NOMO-1 treated with dmso at 0.1 percent for 144 hours (cell line): ENCODE data around the gene DMAP1.

Experiments used
- DNase-seq: peaks from one replicate; lab custom pipeline; 2025; ENCODE audit not compliant: unreplicated experiment; lab: John Stamatoyannopoulos, UW

The DMAP1 gene

DNA sequence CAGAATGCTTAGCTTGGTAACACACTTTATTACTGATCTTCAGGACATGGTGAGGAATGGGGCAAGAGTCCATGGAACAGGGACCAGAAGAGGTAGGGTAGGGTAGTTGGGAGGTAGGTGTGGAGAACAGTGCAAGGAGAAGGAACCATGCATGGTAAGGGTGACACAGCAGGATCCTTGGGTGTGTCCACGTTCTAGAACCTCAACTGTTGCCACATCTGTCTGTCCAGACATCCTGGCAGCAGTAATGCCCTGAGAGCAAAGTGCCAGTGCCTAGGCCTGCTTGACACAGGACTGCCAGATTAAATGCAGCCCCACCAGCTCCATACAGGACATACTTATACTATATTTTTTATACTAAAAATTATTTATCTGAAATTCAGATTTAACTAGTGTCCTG is 13.9 kb downstream of the DMAP1 start:
- DNase-seq = peak; percentile 38

DNA sequence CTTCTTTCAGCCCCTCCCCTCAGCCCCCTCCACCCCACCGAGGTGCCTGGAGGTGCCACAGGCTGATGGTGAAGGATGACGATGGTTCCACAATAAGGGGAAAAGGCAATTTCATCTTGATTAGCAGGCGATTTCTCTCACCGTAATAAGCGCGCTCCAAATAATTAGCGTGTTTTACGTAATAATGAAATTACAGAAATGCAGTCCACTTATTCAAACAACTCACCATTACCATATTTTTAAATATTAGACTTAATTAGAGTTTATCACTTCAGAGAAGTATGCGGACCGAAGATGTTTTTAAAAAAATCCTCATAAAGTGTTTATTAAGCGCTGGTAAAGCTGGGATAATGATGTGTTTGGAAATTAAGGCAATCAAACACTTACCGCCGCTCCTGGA is 14.9 kb downstream of the DMAP1 start:
- no peak for DNase-seq

DNA sequence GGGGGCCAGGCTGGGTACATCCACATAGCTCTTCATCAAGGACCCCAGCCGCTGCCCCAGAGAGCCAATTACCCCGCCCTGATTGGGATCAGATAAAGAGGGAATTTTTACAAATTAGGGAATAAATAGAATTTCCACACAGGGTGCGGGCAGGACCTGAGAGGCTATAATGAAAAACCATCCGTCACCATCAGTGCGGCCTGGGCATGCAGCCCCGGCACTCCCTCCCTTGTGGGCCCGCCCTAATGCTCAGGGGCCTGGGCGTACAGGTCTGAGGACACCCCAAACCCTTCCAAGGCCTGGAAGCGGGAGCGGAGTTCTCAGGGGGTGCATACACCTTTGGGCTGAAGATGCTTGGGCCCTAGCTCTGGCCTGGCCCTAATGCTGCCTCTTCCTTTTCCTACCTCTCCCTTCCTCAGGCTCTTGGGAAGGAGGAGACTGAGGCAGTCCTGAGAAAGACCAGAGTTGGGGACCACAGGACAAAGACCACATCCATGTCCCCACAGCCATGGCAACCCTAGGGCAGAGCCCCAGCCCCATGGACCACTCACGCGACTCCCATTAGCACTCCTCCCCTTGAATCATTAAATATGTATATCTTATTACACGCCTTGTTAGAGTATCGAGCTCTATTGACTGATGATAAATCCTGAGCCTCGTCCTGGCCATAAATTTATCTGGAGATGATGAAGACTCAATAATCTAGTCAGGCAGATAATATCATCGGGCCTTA is 16.3 kb downstream of the DMAP1 start:
- DNase-seq = no peak

DNA sequence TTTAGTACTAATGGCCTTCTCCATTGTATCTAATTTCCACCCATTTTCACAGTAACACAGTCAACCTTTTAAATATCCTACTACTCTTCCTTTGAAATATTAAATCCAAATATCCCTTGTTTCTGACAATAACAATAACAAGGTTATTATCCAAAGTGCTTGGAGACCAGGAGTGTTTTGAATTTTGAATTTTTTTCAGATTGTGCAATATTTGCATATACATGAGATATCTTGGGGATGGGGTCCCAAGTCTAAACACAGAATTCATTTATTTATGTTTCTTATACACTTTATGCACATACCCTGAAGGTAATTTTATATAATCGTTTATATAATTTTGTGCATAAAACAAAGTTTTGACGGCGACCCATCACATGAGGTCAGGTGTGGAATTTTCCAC is 17.5 kb downstream of the DMAP1 start:
- DNase-seq = no peak

DNA sequence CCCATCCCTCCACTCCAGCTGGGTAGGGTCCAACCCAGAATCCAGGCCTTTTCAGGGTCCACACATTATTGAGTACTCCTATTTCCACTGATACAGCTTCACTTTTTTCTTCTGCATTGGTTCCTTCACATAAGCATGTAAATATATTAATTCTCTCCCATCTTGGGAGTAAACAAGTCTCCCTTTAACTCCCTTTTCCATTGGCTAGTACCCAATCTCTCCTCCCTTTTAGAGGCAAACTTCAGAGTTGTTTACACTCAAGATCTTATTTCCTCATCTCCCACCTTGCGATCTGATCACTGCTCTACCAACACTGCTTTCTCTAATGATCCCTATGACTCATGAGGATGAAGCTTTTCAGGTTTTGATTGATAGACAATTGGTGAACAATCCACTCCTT is 20.3 kb downstream of the DMAP1 start:
- no peak for DNase-seq

DNA sequence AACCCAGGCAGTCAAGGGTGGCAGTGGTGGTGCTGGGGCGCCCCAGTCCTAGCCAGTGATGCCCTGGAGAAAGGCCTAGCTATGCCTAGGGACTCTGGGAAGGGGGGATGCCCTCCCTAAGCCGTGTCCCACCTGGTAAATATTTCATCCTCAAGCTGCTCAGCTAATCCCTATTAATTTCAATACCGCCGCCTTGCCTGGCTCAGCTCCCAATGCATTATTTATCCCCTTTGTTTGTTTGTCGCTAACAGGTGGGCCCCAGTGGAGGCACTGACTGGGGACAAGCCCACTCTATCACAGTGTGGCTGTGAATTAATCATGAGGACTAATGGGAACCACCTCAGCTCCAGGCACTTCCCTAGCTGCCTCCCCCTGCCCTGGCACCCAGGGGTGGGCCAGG is 22.5 kb downstream of the DMAP1 start:
- no peak for DNase-seq

DNA sequence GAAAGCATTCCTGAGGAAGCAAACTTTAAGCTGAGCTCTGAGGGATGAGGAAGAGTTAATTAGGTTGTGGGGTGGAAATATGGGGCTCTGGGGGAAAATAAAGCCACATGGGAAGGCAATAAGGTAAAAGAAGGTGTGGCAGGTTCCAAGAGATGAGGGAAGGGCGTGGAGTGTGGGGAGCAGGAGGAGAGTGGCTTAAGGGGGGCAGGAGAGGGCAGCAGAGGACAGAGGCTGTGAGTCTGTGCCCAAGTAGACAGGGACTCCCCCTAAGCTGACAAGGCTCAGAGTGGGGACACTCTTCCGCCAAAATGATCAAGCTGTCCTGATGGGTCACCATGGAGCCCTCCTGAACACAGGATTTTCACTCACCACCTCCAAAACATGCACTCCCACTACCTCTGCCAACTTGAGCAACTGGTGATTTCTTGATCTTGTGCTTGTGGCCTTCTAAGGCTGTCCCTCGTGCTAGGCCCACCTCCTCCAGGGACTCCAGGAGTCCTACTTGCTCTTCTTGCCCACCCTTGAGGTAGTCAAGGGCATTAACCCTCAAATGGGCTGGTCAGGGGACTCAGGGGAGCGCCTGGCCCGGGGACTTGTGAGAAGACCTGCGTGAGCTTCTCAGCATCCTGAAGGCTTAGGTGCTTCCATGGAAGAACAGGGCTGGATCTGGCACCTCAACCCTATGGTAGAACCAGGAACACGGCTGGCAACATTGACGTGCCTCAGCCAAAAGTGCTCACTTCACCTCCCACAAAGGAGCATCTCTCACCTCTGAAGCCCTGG is 23.4 kb downstream of the DMAP1 start:
- no peak for DNase-seq

DNA sequence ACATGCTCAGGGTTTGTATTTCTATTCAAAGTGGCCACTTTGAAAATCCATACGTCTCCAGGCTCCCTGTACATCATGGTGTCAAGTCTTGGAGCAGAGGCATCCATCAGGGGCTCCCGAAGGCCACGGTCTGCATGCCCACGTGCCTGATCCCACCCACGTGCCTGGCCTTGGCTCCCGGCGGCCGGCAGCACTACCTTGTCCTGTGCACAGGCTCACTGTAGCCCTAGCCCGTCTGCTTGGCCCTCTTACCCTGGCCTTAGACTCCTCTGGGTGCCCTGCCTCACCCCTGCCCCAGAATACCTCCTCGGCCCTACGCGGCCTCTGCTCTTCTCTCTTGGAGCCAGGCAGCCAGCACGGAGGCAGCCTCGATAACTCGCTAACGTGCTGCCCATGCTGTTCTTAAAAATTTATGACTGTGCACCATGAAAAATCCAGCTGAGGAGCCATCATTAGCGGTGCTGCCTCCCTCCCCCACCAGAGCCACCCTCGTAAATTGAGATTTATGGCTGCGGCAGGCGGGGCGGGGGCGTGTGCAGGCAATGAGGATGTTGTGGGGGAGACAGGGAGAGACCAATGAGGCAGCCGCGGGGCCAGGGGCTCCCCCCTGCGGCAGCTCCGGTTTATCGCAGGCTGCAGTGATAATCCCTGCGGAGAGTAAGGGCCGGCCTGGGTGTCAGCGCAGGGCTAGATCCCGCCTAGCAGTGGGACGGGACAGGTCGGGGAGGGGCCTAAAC is 24.6 kb downstream of the DMAP1 start:
- peak; percentile 93 for DNase-seq

DNA sequence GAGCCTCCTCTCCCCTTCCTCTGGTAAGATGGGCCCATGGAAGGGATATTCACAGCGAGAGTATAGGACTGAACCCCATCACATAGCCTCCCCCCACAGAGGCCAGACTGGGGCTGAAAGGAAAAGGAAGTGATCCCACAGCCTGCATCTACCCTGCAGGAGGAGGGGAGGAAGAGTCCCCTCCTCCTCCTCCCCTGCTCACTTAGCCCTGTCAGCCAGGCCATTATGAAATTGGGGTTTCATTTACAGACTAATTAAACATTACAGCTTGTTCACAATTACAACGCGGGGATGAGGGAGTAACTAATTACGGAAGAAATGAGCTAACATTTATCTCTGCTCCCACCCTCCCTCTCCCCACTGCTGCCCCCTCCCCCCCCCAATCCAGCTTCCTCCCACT is 25.4 kb downstream of the DMAP1 start:
- DNase-seq = no peak

DNA sequence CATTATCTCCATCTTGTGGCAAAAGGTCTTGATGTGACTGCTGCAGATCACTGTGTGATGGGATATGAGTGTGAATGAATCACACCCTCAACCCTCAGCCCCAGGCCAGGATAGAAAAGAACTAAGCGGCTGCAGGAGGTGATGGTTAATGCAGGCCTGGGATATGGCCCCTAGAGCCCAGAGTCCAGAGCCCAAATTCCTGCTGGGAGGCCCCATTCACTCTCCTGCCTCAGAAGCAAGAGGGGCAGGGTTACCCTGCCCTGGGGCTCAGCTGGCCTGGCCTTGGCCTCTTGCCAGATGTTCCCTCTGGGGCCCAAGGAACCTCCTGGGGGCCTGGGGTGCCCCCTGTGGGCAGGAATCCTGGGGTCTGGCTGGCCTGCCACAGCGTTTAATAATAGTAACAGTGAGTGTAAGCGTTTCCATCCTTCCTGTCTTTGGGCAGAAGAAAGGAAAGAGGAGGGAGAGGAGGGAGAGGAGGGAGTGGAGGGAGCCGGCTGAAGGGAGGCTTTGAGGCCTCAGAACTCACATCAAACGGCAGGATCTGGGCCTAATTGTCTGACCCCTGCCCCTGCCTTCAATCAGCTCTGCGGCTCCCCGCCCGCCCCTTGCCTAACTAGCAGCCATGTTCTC is 26.2 kb downstream of the DMAP1 start:
- DNase-seq = no peak

DNA sequence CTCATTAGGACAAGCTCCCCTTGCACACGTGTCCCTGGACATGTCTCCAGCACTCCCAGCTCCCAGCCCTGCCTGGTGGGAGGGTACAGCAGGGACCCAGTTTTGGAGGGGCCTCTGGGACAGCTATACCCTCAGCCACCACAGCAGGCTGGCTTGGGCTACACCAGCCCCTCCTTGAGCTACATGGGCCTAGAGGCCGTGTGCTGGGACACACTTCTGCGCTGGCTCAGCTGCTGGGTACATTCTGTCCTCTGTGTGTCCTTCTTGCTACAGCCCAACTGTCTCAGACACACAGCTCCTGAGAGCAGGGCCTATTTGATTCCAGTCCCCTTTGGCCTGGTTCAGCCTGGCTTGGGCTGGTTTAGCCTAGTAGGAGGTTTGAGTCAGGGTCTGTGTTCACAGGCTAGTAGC is 26.7 kb downstream of the DMAP1 start:
- DNase-seq = no peak

DNA sequence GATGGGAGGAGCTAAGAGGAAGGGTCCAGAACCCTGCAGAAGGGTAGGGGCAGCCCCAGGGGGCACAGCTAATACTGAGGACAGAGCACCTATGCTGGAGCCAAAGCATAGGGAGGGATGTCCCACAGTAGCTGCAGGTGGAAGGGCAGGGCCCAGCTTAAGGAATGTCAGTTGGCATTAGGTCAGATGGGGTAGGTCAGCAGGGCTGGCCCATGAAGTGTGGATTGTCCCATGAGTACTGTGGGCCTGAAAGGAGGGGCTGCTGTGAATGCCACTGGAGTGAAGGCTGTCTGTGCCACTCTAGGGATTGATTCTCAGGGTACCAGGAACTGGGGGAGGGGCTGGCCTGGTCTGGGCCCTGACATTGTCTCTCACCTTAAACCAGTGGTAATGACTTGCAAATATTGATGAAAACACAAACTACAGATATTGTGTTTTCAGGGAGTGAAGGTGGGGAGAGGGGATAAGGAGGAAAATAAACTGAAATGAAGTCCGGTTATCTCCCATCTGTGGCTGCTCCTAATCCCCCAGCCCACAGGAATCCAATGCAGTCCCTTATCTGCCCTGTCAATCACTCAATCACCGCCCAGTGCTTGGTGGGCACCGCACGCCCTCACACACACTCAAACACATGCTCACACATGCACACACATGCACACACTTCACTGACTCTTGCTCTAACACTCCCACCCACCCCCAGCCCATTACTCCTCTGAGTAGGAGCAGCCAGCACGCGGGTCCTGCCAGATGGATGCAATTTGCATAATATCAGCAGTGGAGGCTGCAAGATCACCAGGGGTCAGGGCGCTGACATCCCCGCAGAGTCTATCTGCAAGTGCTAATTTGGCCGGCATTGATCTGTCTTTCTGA is 27.8 kb downstream of the DMAP1 start:
- no peak for DNase-seq

DNA sequence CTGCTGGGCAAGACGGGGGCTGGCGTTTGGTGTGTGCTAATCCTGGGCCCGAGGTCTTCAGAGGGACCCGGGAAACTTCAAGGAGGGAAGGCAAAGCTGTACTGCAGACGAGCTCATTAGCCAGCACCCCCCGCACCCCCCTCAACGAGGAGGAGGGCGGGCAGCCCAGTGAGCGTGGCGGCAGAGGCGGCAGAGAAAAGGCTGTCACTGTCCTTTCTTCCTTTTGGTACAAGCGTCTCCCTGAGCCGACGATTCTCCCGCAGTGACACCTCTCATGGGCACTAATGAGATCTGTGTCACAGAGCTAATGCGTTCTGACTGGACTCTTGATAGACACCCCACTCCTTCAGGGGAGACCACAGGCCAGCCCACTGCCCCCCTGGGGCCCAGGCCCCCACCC is 29.5 kb downstream of the DMAP1 start:
- DNase-seq = no peak

DNA sequence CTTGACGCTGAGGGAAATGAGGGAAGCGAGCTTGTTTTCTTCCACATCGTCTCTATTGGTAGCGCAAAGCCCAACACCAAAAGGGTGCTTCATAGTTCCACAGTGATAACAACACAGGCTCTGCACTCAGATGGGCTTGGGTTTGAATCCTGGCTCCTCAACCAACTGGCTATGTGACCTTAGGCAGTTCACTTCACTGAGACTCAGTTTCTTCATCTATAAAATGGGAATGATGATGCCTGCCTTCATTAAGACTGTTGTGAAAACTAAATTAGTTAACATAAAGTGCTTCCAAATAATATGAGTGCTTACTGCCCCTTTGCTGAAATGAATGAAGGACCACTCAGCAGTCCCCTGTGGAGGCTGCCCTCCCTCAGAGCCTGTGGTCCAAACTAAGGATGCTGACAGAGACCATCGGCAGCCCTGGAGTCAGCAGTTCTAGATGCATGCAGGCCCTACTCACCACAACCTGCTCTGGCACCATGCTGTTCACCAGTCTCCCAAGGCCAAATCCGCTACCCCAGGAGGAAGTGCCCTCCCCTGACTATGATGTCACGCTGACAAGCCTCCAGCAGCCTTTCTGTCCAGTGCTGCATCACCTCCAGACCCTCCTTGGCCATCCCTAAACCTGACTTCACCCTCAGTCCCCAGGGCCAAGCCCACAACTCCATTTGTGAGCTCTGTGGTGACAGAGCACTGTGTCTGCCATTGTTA is 30.7 kb downstream of the DMAP1 start:
- no peak for DNase-seq

DNA sequence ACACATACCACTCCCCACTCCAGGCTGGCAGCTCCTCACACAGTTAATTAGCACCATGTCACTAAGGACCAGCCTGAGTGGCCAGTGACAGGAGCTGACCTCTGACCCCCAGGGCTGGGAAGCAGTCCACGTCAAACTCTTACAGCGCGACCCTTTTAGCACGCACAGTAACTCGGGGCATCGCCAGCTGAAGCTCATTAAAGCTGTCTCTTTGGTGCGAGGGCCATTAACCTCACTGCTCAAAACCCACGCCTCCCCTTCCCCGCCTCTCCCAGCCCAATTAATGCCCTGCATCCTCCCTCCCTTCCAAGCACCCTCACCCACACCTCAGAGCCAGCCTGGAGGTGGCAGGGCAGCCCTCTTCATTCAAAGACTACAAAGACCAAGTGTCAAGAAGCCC is 31.7 kb downstream of the DMAP1 start:
- no peak for DNase-seq

DNA sequence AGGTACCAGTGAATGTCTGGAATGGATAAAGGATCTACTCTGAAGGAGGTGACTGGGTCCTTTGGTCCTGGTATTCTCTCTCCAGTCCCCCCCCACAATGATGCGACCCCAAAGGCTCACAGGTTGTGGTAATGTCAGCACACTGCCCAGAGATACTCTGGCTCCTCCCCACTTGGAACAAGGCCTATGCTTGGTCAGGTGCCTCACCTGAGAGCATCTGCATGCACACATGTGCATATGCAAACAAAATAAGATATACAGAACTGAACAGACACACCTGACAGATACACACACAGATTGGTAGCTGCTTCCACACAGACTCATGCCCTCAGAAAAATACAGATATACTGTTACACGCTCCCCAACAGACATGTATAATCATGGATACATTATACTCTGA is 33.5 kb downstream of the DMAP1 start:
- no peak for DNase-seq

DNA sequence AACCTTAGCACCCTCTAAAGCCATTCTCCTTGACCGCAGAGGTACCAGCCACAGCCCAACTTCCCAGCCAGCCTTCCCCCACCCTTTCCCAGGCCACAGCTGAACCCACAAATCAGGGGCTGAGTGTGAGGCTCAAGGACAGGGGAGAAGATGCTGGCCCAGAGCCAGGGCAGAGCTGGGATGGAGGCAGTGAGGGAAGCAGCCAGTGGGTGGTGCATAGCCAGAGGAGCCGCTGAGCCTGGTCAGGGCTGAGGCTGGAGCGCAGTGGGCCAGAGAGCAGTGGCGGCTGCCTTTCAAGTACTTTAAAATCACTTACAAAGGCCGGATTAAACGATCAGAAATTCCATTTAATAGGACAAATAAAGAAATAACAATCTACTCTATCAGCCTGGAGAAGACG is 36.3 kb downstream of the DMAP1 start:
- no peak for DNase-seq

DNA sequence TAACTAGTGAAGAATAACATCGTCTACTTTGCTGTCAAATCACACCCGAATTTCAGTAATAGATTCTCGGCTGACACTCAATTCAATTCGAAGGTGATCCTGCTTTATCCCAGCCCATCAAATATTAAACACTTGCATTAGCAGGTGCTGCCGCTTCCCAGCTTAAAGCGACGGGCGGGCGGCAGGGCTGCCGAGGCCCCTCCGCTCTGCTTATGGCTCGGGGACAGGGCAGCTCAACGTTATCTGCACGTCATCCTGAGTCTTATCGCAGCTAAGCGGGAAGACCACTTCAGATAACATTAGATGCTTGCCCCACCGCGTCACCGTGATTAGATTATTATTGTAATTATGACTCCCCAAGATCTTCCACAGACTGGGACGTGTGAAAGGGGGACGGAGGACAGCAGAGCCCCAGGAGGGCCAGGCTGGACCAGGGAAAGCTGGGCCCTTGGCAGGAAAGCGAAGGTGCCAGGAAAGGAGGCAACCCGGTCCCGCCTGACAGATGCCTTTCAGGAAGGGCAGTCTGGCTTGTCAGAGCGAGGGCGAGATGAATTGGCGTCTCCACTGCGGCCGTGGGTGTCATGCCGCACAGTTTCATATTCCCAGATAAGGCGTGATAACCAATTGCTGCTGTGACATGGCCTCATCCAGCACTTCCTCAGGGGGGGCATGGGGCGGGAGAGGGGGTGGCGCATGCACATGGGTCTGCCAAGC is 37.0 kb downstream of the DMAP1 start:
- DNase-seq = no peak

DNA sequence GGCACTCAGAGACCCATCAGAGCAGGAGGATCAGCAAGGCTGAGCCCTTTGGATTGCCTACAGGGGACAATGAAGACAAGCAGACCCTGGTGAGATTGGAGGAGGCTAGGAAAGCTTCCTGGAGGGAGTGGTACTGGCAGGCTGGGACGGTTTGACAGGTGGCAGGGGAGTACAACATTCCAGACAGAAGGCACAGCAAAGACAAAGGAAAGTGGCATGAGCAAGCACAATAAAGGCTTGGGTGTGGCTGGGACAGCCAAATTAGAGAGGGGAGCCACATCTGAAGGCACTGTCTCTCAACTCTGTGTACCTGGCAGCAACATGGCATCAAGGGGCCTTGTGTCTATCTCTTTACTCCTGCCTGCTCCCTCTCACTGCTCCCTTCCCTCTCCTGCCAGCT is 38.2 kb downstream of the DMAP1 start:
- no peak for DNase-seq
